Right renal cortex interstitium (tissue), 3 donors: Measurements from ENCODE around the gene WDFY1. TPM values are rescaled to one million over a fixed set of nuclear protein-coding genes. Genes with fewer than 3 reads are reported as not detected.
"Not testable (repeated sequence)": the region's sequence is repeated elsewhere in the genome, so short reads cannot be mapped to it uniquely, and the experiment has no call there.

ENCODE experiments used
- DNase-seq, 3 donors: peaks; one replicate each; pipeline ENCODE4 v3.0.0-alpha.2; 2013; ENCODE audit warnings: low read depth in 3 of 3, low spot score in 2 of 3
- polyA plus RNA-seq, 3 donors: library from polyadenylated mRNA; unstranded; fragments of 120-200 nt; gene quantifications; one replicate each; pipeline ENCODE4 v1.2.1, GENCODE V29; 2013; ENCODE audit not compliant: insufficient read length in 3 of 3

Gene WDFY1
- polyA plus RNA-seq, 3 donors = 60.4 to 60.9 (median 60.8) TPM

- no peak for DNase-seq
Observed at GRCh38 chr2:223959688-223960087, 14.6 kb upstream of the WDFY1 start.

DNA sequence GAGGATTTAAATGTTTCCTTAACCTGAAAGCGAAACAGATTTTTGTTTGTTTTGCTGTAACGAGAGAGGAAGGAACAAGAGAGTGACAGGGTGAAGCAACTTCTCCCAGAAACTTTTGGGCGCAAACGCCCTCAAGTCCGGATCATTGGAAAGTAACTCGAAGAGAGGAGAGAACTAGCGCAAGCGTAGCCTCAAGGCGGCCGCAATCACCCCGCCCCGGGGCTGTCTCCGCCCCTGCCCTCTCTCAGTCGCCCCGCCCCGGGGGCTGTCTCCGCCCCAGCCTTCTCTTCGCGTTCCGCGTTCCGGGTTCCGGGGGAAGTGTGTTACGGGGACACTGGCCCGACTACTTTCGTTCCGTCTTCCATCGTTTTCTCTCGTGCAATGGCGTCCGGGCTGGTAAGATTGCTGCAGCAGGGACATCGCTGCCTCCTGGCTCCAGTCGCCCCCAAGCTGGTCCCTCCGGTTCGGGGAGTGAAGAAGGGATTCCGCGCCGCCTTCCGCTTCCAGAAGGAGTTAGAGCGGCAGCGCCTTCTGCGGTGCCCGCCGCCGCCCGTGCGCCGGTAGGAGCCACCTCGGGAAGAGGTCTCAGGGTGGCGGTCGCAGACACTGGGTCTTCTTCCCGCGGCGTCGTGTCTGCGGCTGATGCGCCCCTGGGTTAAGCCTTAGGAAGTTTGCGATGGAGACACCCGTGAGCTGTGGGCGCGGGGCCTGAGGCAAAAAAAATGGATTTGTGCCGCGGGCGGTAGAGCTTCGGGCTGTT is 12.1 kb upstream of the WDFY1 start, which contains the start of gene MRPL44:
TSS of gene MRPL44 (plus strand) at position 372 of the 760 bp plus-strand sequence. CDS start at position 382, 10 bp downstream.
- DNase-seq = peak; percentile 88 to 94 (median 92)

DNA sequence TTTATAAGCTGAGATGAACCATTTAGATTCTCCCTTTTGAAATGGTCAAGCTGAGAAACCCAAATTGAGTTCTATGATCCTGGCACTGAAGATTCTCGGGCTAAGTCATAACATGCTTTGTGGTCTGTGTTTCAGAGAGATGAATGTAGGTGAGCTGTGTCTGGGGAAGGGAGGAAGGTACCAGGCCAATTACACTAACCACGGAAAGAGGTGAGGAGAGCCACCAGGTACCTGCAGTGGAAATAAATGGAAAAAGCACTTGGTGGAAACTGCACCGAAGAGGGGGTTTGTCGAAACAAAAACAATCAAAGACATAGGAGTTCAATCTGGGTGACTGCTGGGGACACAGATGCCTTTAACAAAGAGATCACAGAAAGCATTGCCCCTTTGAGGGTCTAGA is 11.2 kb upstream of the WDFY1 start:
- DNase-seq = no peak

GRCh38 chr2:223954401-223954800 is 9.3 kb upstream of the WDFY1 start:
- no peak for DNase-seq

- DNase-seq = no peak
Observed at GRCh38 chr2:223952280-223952968, 7.3 kb upstream of the WDFY1 start.

DNA sequence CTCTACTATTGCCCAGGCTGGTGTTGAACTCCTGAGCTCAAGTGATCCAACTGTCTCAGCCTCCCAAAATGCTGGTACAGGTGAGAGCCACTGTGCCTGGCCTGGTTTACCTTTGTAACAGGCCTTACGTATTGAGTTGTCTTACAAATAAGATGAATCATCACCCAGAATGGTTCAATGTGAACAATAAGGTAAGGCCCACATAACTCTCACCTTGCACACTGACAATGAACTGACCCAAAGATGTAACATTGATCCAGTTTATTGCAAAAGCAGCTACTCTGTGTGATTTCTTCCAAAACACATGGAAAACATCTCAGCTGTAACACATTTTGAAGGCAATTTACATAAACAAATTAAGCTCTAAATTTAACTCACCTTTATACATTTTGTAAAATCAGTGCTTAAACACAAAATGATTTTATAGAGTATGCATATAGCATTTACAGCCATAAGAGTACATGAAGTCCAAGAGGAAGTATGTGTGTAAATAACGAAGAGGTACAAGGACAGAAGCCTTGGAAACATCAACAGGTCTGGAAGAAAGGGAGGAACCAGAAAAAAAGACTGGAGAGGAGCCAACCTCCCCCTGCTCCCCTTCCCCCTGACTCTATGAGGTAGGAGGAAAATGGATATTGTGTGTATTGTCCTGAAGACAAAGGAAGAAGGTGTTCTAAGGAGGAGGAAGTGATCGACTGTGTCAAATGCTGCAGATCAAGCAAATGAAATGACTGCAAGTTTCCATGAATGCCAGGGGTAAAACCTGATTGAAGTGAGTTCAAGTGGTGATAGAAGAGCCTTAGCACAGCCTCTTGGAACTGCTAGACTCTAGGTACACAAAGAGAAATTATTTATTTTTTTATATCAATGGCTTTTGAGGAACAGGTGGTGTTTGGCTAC is 5.6 kb upstream of the WDFY1 start:
- no peak for DNase-seq

- DNase-seq = no peak
Observed at GRCh38 chr2:223949241-223949840, 4.2 kb upstream of the WDFY1 start.

DNA sequence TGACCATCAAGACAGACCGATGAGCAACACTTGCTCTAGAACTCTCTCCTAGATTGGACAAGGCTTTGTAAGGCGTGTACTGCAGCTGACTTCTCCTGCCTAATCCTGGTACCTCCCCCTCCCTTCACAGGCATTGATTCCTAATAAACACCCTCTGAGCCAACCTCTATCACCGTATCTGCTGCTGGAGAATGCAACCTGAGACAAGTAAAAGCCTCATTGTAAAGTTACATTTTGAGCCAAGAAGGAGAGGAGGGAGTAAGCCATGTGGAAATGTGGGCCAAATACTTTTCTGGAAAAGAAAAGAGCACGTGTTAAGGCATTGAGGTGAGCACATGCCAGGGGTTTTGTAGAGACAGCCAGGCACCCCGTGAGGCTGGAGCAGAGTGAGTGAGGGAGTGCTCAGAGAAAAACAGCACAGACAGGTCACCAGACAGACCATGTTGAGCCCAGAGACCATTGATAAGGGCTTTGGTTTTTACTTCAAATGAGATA is 2.6 kb upstream of the WDFY1 start:
- no peak for DNase-seq

DNA sequence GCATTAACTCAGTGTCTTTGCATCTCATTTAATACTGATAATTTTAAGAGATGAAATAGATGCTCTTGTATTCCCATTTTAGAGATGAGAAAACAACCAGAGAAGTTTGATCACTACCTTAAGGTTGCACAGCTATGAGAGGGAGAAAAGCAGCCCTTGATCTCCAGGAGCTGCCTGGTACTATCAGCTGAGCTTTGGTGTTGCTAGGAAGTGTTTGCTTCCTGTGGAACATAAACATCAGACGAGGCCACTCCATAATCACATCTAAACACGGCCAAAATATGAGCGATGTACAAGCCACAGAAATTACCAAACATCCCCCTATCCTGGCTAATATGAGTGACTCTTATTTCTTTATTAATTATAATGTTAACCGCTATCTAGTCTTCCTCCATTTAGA is 620 bp upstream of the WDFY1 start:
- DNase-seq = no peak

DNA sequence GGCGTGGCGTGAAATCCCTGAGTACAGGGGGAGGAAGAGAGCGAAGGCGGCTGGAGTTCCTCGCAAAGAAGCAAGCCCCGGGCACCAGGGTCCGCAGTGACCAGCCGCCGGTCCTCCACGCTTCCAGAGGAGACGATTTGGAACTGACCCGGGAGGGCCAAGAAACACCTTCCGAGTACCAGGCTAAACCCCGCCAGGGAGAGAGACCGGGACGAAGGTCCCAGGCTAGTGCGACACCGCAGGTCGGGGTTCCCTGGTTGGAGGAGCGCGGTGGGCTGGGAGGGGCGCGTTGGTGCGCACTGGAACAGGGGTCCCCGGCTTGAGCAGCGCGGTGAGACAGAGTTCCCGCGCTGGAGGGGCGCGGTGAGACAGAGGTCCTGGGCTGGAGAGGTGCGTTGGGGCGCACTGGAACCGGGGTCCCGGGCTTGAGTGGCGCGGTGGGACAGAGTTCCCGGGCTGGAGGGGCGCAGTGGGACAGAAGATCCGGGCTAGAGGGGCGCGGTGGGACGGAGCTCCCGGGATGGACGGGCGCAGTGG is 901 bp downstream of the WDFY1 start:
- DNase-seq = no peak

GRCh38 chr2:223943561-223944008 is 1.6 kb downstream of the WDFY1 start:
- DNase-seq = no peak

- DNase-seq = no peak
Observed at GRCh38 chr2:223943135-223943534, 2.0 kb downstream of the WDFY1 start.

- no peak for DNase-seq
Observed at GRCh38 chr2:223941579-223942277, 3.4 kb downstream of the WDFY1 start.

DNA sequence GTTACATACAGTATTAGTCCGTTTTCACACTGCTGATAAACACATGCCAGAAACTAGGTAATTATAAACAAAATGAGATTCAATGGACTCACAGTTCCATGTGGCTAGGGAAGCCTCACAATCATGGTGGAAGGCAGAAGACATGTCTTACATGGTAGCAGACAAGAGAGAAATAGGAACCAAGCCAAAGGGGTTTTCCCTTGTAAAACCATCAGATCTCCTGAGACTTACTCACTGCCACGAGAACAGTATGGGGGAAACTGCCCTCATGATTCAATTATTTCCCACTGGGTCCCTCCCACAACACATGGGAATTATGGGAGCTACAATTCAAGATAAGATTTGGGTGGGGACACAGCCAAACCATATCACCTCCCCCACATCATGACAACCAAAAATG is 5.7 kb downstream of the WDFY1 start:
- DNase-seq = not testable (repeated sequence)

GRCh38 chr2:223937535-223937934 is 7.6 kb downstream of the WDFY1 start:
- DNase-seq = no peak

GRCh38 chr2:223936862-223937326 is 8.2 kb downstream of the WDFY1 start:
- DNase-seq = no peak

DNA sequence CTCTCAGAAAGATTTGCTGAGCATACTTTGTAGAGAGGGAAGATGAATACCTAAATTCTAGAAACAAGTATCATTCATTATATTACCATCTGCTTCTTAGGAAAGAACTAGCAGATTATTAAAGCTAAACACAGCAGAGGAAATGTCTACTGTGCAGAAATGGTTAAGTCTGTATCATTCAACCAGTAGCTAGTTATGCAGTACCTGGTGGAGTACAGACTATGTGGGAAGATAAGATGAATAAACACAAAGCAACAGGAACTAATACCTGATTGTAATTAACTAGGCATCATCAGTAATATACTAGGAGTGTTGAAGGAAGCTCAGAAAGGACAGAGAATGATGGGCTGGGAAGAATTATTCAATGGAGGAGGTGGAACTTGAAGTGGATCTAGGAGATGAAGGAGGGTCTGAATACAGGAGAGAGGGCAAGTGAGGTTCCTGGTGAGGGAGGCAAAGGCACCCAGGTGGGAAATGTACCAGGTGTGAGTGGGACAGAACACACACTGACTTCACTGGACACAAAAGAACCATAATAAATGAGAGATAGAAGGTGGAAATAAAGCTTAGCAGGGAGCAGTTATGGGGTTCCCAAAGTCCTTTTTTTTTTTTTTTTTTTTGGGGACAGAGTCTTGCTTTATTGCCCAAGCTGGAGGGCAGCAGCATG is 9.5 kb downstream of the WDFY1 start:
- no peak for DNase-seq

GRCh38 chr2:223934870-223935269 is 10.3 kb downstream of the WDFY1 start:
- DNase-seq = no peak
